Upper lobe of right lung (tissue), 1 donor: ENCODE measurements around the gene WRAP73. TPM values are rescaled to one million over a fixed set of nuclear protein-coding genes. Genes with fewer than 3 reads are reported as not detected.

Experiments
- ATAC-seq: fragments of 200-7000 bp; cut with Tn5 transposase; one replicate; pipeline ENCODE4 v1.9.1; 2020; ENCODE audit warnings: mild to moderate bottlenecking, moderate library complexity
- DNase-seq: peaks from one replicate; pipeline ENCODE4 v3.0.0-alpha.2; 2020
- H3K27ac ChIP-seq: fragments of 200-600 bp; one replicate; pipeline ENCODE4 v1.8.0; 2022
- H3K27me3 ChIP-seq: fragments of 200-600 bp; one replicate; pipeline ENCODE4 v1.8.0; 2022; ENCODE audit warnings: mild to moderate bottlenecking
- H3K36me3 ChIP-seq: fragments of 200-600 bp; one replicate; pipeline ENCODE4 v1.8.0; 2022
- H3K4me1 ChIP-seq: fragments of 200-600 bp; one replicate; pipeline ENCODE4 v1.8.0; 2022
- H3K4me3 ChIP-seq: fragments of 200-600 bp; one replicate; pipeline ENCODE4 v1.8.0; 2022; ENCODE audit warnings: mild to moderate bottlenecking
- H3K9me3 ChIP-seq: fragments of 200-600 bp; one replicate; pipeline ENCODE4 v1.8.0; 2022
- intact Hi-C: fragments of 100-400 bp; cut with DNase I; formaldehyde crosslinking; loops from one replicate; pipeline ENCODE4 v1.11.0; 2022
- total RNA-seq: library from RNA; stranded (reverse); fragmentation: NEBNext Ultra II Directional; extraction: Animal tissue kit (Norgen Biotek cat#: 25700); gene quantifications from one replicate; pipeline ENCODE4 v1.2.1, GENCODE V29; 2021
- TF ChIP-seq, protein P1 (sequence below): fragments of 200-600 bp; IDR thresholded peaks from one replicate; pipeline ENCODE4 v1.8.0; 2022; ENCODE audit warnings: antibody characterized with exemption
- donor health status: DM: no; HTN: yes; CAD: no; lungs with severe emphysema.

Gene WRAP73
- total RNA-seq, 1 donor from 2014 or later, result 18.5 TPM

DNA sequence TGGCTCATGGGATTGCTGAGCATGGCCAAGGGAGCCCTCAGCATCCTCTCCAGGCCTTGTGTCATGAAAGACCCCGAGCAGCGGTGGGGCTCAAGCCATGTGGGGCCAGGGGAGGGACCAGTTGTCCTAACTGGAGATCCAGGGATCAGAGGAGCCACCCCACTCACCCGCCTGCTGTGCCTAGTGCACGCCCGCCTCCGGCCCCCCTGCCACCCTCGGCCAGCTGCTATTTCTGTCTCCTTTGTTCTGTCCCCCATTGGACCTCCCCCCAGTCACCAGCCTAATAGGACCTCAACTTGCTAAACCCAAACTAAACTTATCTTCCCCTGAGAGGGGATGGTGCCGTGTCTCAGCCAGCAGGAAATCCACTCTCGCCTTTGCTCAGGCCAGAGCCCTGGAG, 46.8 kb upstream of the WRAP73 start:
- H3K27me3 ChIP-seq, result no peaks in the 10 kb centered on the region

DNA sequence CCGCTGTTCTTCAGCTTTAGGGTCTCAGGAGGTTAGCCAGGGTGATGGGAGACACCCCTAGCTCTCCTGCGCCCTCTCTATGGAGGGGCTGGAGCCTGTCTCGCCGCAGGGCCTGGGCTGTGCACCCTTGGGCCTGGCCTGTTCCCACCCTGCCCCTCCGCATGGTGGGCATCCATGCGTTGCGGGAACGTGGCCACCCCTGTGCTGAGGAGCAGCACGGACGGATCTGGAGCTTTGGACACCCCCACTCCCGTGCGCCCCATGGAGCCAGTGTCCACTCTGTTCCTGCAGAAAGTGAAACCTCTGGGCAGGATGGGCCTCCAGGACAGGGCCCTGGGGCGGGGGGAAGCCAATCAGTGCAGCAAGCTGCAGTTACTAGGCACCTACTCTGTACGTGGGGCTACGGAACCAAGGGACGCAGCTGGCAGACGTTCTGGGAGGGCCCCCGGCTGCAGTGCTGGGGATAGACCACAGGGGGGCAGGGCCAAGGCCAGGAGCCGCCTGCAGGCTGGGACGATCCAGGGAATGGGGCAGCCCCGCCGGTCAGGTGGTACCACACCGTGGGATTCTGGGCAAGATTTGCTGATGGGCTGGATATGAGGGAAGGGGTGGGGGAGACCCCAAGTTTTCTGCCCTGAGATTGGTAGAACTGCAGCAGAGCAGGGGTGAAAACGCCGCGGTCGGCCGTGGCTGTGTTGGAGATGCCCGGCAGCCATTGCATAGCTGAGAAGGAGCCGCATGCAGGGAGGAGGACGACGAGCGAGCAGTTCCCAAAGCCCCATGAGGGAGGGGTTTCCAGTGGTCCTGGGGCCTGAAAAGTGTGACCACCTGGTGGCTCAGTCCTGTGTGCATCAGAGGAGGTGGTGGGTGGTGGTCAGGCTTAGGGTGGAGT, 45.7 kb upstream of the WRAP73 start:
- no peak overlapping the region for H3K27ac ChIP-seq

More for the DNA sequence above, 46.8 kb upstream of the WRAP73 start:
- Histone ChIP-seq H3K36me3 (no peaks in the 10 kb centered on the region), H3K4me1 (peaks cover 4% of the 10 kb centered on the region), H3K4me3 (no peak overlapping the region), H3K27ac (no peak overlapping the region), H3K9me3 (no peaks in the 10 kb centered on the region)
- TF ChIP-seq, protein P1, sequence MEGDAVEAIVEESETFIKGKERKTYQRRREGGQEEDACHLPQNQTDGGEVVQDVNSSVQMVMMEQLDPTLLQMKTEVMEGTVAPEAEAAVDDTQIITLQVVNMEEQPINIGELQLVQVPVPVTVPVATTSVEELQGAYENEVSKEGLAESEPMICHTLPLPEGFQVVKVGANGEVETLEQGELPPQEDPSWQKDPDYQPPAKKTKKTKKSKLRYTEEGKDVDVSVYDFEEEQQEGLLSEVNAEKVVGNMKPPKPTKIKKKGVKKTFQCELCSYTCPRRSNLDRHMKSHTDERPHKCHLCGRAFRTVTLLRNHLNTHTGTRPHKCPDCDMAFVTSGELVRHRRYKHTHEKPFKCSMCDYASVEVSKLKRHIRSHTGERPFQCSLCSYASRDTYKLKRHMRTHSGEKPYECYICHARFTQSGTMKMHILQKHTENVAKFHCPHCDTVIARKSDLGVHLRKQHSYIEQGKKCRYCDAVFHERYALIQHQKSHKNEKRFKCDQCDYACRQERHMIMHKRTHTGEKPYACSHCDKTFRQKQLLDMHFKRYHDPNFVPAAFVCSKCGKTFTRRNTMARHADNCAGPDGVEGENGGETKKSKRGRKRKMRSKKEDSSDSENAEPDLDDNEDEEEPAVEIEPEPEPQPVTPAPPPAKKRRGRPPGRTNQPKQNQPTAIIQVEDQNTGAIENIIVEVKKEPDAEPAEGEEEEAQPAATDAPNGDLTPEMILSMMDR, result no peak
- intact Hi-C loops, result no loop called here
- DNase-seq (no peak), ATAC-seq (no peak)

DNA sequence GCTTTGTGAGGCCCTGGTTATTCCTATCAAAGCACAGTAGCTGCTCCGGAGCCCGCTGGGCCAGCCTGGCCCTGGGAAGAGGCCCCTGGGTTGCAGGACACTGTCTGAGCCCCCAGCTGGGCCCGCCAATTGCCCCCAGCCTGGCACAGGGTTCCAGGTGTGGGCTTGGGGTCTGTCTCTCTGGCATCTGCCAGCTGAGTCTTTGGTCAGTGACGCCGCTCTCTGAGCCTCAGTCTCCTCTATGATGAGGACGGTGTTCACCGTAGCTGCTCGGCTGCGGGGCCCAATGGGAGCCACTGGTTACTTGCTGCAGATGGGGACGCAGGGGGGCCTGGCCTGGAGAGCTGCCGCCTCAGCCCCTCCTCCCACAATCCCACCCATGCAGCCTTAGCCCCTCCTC, 43.4 kb upstream of the WRAP73 start:
- Histone ChIP-seq H3K27me3 (no peaks in the 10 kb centered on the region), H3K27ac (no peak overlapping the region), H3K4me1 (peaks cover 11% of the 10 kb centered on the region), H3K4me3 (no peak overlapping the region), H3K36me3 (no peaks in the 10 kb centered on the region), H3K9me3 (no peaks in the 10 kb centered on the region)
- intact Hi-C loops, result no loop called here
- DNase-seq, result no peak
- no peak for ATAC-seq
- TF ChIP-seq, protein P1, result no peak

More for the DNA sequence above, 45.7 kb upstream of the WRAP73 start:
- Histone ChIP-seq H3K4me3 (no peak overlapping the region), H3K4me1 (peaks cover 4% of the 10 kb centered on the region), H3K27me3 (no peaks in the 10 kb centered on the region), H3K36me3 (no peaks in the 10 kb centered on the region), H3K9me3 (no peaks in the 10 kb centered on the region)
- ATAC-seq (peak; percentile 77), DNase-seq (peak; percentile 77)
- intact Hi-C loops, result no loop called here
- TF ChIP-seq, protein P1, result peak; percentile 70

DNA sequence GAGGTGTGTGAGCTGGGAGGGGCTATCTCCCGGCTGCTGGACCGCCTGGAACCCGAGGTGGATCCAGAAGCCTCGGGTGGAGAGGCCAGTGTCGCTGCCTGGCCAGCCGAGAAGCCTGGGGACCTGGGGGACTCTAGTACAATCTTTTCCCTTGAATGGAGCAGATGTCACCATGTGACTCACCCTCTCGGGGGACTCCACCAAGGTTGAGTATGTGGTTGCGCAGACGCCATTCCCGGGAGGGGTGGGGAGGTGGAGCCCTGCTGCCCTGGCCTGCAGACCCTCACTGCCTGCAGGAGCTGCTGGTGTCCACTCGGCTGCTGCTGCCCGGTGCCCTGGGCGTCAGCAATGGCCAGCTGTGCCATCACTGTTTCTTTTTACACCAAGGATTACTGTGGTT, 42.7 kb upstream of the WRAP73 start:
- no peaks in the 10 kb centered on the region for H3K27me3 ChIP-seq
- intact Hi-C loops, result no loop called here
- no peaks in the 10 kb centered on the region for H3K9me3 ChIP-seq
- H3K4me3 ChIP-seq, result no peak overlapping the region
- H3K4me1 ChIP-seq, result peaks cover 11% of the 10 kb centered on the region
- ATAC-seq (no peak), DNase-seq (no peak)
- no peak overlapping the region for H3K27ac ChIP-seq
- no peaks in the 10 kb centered on the region for H3K36me3 ChIP-seq
- TF ChIP-seq, protein P1, result no peak

DNA sequence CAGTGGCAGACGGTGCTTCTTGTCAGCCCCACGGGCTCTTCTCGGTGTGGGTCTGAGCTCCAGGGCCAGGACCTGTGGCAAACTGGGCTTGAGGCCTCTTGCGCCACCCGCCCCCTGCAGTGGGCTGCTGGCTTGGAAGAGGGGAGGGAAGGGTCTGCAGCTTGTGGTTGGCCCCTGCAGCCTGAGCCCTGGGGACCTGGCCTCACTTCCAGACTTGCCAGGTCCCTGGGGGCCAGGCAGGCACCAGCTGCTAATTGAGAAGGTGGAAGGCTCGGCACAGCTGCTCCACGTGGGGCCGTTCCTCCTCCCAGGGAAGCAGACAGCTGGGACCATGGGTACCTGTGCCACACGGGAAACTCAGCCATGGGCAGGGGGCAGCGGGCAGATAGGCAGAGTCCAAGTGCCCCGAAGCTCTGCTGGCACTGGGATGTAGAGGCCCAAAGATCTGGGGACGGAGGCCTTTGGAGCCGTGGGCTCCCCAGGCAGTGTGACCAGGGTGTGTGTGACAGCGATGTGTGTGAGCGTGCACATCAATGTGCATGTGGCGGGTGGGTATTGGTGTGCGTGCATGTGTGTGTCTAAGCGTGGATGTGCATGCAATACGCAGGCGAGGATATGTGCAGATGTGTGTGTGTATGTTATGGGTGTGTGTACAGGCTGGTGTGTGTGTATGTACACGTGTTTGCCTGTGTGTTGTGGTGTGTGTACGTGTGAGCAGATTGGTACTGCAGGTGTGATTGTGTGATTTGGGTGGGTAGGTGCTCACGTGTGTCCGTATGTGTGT, 41.7 kb upstream of the WRAP73 start:
- H3K4me3 ChIP-seq, result no peak overlapping the region
- H3K9me3 ChIP-seq, result no peaks in the 10 kb centered on the region
- H3K27ac ChIP-seq, result no peak overlapping the region
- H3K4me1 ChIP-seq, result peaks cover 11% of the 10 kb centered on the region
- intact Hi-C loops, result no loop called here
- TF ChIP-seq, protein P1, result no peak
- no peaks in the 10 kb centered on the region for H3K36me3 ChIP-seq
- no peaks in the 10 kb centered on the region for H3K27me3 ChIP-seq
- no peak for DNase-seq
- no peak for ATAC-seq
